Upper lobe of left lung (tissue), 4 donors: ENCODE measurements around the gene SMPD1.

Experiments
- CTCF ChIP-seq, 6 experiments: fragments of 450-650 bp in 4 of 6; fragments of 200-600 bp in 2 of 6; sonication (generic) in 2 of 6; IDR thresholded peaks; one replicate each; pipeline ENCODE4 v1.5.1; 2016 to 2019; ENCODE audit warnings: antibody characterized with exemption in 6 of 6
- POLR2A ChIP-seq, 4 donors: fragments of 450-650 bp; IDR thresholded peaks; one replicate each; pipeline ENCODE4 v1.5.1; 2016 to 2017; ENCODE audit warnings: antibody characterized with exemption in 4 of 4, mild to moderate bottlenecking in 2 of 4
- POLR2AphosphoS5 ChIP-seq, 2 donors: sonication (generic); formaldehyde crosslinking; IDR thresholded peaks; one replicate each; pipeline ENCODE4 v1.5.1; 2017; ENCODE audit warnings: antibody characterized with exemption in 2 of 2

GRCh38 chr11:6371825-6372224, 18.4 kb upstream of the SMPD1 start:
- TF ChIP-seq CTCF (IDR thresholded peaks at IDR 0.05) (no peak), POLR2A (IDR thresholded peaks at IDR 0.05) (no peak), POLR2AphosphoS5 (IDR thresholded peaks at IDR 0.05) (no peak)
